Stimulated activated CD4-positive, alpha-beta T cell treated with anti-CD3 and anti-CD28 coated beads, Interleukin-12 subunit alpha, Interleukin-12 subunit beta, amount 100 ng/mL, for 4 hours (primary cell): ENCODE data around the gene LRRTM4.

ENCODE experiments used
- DNase-seq: peaks from one replicate; pipeline ENCODE4 v3.0.0-alpha.2; 2020

The LRRTM4 gene

DNA sequence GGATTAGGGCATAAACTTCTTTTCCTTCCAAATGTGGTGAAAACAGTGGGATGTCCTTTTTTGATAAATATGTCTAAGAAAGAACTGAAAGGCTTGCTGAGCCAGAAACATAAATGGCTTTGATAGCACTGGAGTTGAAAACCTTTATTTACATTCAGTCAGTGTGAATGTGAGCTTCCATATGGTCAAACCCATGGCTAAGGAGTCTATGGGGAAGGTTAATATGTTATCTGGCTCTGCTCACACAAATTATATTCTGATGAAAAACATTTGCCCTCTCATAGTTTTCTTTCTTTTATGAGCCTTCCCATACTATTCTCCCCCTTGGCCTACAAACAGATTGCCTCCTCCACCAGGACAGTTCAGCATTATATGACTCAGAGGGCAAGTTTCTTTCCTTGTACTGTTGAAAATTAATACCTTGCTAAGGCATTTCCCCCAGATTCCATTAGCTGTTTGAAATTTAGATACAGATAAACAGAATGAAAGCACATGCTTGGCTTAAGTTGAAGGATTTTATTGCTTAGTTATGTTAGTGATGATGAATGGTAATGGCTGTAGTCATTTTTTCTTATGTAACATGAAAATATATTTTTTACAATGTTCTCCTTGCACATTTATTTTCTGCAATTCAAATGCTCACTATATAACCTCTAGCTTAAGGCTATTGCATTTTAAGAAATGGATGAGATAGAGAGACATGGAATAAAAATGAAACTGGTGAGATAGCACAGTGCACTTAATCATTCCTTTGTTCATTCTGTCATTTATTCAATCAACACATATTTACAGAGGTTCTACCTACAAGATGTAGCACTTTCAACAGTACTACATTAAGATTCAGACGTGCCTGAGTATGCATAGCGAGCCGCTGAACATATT is 544.1 kb downstream of the LRRTM4 start:
- DNase-seq, result no peak

DNA sequence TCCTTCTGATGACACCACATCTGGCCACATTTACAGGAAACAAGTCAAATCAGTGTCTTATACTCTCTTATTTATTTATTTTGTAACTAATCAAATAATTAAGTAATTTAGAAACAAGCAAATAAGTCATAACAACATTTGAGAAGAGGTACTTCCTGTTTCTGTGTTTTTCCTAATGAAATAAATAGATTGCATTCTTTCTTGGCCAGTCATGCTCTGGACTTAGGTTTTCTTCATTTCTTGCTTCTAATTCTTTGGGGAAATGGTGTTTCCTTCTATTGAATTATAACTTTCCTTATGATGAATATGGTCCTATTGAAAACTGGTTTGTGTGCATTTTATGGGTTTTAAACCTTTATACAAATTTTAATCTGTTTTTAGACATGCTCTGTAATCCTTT is 546.4 kb downstream of the LRRTM4 start:
- no peak for DNase-seq

DNA sequence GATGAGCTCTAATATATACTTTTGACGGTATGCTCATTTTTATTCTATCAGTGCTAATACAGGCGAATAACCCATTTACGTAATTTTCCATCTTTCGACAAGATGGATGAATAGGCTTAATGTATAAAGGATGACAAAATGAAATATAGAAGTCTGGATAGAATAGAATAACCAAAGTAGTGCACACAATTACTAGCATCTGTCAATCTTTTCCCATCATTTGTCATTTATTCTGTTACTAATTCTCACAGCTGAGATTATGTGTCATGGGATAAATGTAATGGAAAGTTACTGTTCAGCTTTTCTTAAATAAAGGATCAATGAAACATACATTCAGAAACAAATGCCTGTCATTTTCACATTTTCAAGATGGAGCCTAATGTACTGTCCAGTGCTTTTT is 548.6 kb downstream of the LRRTM4 start:
- DNase-seq, result no peak

DNA sequence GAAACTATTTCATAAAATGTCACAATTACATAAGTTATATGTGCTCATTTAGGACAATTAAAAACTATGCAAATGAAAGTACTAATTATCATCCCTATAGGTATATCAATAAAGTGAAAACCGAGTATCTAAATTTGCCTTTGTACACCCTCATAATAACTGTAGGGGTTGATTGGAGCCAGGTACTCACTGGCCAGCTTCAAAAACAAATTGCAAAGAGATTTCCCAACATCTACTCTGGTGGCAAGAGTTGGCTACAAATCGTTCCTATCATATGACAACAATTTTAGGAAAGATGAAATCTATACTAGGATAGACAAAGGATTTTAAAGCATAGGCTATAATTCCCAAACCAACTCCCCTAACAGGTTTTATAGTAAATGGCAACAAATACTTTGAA is 556.4 kb downstream of the LRRTM4 start:
- no peak for DNase-seq

DNA sequence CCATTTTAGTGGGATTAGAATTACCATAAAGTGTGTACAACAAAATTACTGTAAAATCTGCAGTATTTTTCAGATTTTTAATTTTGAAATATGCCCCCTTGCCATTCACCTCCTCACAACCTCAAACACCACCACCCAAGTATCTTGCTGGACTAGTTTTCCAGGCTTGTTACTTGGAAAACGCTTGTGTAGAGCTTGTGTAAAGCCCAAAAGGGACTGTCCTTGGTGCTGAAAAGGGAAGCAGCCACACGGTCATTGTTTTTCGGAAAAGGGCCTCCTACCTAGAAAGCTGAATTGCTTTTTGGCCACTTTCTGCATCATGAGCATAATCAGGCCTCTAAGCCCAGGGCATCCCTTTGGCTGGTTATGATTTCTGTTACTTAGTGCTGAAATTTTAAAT is 563.4 kb downstream of the LRRTM4 start:
- DNase-seq, result no peak

DNA sequence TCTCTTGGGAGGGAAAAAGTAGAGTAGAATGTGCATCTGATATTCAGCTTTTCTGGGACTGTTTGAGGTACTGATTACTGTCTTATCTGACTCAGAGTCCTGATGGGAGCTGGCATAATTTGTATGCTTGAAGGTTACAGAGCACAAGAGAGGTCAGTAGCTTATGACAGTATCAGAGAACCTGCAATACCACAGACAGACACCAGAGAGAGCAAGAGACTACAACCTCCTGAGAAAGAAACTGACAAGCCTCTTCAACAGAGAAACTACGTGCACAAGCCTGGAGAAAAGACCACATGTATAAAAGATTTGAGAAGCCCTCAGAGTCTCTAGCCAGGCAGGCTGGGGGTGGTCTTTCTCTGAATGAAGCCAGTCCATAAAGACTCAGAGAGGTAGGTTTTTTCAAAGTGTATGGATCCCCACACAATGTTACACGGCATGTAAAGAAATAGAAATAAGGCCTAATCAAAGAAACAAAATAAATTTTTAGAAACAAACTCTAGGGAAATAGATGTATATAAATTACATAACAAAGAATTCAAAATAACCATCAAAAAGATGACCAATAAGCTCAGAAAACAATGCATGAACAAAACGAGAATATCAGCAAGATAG is 568.3 kb downstream of the LRRTM4 start:
- DNase-seq, result no peak

DNA sequence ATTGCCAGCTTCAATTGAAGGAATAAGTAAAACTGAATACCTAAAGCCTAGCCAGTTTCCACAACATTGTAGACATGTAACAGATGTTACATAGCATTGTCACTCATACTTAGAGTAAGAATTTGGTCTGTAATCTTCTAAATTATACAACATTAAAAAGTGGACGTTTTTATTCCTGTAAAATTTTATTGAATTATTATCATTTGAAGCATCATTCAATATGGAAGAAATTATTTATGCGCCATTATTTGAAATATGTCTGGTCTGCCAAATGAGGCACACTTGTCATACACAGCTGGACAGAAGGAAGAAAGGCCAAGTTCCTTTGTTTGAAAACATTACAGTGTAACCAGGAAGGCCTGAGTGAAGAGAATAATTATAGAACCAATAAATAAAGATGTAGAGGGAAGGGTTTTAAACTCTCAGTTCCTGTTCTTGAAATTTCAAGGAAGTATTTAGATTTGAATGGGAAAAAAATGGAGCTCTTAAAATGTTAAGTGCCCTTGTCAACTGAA is 575.5 kb downstream of the LRRTM4 start:
- no peak for DNase-seq

DNA sequence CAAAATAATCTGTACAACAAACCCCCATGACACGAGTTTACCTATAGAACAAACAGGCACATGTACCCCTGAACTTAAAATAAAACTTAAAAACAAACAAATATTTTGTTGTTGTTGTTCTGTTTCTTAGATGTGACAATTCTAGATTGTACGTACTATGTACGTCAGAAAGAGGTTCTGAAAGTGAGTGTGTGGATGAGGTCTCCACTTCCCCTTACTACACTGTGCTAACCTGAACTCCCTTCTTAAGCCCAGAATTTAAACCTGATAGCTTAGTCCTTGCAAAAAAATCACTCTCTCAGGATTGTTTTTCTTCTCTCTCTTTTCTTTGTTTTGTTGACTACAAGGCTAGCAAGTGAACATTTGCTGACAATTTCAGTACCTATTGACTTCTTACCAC is 581.6 kb downstream of the LRRTM4 start:
- no peak for DNase-seq

DNA sequence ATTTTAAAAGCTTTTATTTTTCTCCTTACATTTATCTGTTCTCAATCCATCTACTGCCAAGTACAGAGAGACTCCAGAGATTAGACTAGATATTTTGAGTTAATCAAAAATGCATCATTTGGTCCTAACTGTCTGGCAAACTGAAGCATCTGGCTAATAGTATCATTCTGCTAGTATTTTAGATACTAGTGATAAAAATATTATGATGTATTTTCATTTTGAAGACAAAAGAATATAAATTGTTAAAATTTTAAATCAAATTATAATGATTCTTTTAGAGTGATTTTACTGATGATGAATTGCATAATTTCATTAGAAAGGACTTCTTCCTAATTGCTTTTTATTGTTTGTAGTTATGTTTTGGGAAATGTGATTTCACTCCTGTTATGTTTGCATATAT is 584.0 kb downstream of the LRRTM4 start:
- DNase-seq, result no peak

DNA sequence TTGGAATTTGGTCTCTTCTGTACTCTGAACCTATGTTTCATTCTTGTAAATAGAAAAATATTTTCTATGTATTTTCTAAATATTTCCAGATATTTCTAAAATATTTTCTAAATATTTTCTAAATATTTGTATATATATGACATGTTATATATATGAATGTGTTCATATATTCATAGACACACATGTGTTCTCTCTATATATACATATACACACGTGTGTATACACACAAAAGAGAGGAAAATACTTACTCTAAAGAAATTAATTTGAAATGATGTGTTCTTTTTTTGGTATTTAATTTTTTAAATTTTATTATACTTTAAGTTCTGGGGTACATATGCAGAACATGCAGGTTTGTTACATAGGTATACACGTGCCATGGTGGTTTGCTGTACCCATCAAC is 589.6 kb downstream of the LRRTM4 start:
- no peak for DNase-seq

DNA sequence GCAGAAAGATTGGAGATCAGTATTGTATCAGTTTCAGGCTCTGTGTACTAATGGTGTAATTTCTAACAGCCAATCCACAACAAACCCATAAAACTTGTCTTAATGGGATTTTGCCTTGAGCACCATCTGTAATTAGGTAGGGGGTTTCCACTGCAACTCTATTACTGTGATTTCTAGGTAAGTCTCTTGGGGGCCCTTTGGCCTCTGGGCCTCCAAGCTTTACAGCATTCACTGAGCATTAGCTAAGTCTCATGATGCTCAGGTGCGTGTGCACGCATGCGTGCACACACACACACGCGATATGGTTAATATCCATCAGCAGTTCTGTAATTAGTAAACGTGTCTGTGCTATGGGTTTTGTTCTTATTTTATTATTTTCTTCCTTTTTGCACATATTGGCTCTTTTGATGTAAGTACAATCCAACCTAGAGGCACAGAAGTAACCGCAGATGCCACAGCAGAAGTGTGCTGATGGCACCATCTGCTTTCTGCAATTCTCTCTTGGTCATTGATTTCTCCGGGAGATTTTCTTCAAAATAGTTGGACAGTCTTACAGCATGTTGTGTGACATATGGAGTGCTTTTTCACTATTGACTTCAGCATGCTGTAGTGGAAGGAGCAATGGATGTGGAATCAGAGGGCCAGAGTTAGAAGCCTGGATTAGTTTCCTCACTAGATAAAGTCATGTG is 592.0 kb downstream of the LRRTM4 start:
- DNase-seq, result no peak

DNA sequence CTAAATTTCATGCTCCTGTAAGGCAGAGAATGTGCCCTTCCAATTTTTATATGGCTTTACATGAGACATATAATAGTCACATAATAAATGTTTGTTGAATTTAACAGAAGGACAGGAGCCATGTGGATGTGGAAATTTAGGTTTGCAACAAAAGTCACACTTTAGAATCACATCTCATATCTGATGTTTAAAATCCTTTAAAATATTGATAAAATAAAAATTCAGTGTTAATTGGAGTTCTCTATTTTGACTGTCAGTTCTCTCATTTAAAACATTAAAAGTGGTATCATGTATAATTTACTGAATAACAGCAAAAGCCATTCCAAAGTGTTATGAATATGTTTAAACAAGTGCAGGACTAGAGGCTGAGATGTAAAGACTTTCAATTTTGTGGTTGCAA is 594.1 kb downstream of the LRRTM4 start:
- no peak for DNase-seq

DNA sequence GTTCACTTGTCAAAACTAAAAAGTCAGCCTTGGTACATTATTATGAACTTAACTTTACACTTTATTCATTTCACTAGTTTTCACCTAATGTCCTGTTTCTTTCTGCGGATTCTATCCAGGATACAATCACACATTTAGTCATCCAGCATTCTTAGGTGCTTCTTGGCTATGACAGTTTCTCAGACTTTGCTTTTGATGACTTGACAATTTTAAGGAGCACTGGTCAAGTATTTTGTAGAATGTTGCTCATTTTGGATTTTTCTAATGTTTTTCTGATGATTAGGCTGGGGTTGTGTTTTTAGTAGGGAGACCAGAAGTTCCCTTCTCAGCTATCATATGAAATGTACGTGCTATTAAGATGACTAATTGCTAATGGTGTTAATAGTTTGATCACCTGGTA is 601.2 kb downstream of the LRRTM4 start:
- no peak for DNase-seq

DNA sequence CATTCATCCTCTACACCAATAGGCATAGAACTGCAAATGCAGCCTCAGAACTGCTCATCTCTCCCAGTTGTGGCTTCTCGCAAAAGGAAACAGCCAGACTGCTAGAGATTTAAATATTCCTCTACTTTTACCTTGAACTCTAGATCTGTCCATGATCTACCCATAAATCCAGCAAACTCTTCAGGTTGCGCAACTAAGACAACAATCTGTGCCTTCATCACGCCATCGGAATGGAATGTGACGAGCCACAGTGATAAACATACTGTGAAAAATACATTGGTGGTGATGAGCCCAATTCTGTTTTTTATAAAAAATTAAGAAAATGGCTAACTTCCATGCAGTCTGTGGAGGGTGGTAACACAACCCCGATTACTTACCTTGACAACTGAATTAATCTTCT is 626.7 kb downstream of the LRRTM4 start:
- no peak for DNase-seq

DNA sequence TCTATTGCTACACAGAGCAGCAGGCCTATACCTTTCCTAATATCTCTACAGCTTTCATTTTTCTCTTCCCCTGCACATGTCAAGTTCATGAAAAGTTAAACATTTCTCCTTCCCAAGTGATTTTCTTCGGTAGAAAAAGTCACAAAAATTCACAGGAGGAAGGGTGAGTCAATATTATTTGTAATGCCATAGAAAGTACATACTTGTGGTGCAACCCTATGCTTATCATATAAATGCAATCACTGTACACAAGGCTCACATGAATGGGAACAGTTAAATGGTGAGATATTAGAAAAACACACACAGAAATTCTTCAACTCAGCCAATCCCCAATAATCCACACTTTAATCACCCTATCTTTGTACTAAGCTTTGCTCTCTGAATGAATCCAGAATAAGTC is 651.6 kb downstream of the LRRTM4 start:
- no peak for DNase-seq

DNA sequence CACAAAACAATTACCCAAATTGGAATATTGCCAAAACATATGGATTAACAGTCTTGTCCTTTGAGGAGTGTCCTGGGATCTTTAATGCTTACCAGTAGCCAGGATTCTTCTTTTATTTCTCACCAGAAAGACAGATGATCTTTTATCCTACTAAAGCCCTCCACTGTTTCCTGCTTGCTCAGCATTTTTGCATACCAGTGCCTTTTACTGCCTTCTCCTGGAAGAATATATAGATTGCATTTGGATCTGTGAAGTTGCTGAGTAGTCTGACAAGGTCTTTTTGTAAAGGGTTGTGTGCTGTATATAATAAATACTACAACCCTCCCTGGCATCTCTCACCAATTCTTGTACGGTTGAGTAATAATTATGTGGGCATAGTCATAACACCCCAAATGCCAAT is 652.2 kb downstream of the LRRTM4 start:
- DNase-seq, result no peak

DNA sequence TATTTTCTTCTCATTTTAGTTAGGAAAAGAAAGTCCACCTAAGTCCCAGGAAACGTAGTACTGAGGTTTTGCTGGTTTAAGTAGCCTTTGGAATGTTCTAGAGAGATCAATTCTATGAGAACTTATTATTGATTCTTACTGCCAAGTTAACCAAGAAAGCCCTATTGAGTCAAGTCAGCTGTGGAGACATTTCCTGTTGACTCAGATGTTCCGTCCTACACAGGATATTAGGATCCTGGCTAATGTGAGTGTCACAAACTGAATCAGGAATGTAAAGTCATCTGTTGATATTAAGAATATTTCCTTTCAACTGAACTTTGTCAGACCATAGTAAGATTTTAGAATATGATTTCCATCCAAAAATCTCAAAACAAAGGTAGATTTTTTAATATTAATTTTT is 654.3 kb downstream of the LRRTM4 start:
- DNase-seq, result no peak

DNA sequence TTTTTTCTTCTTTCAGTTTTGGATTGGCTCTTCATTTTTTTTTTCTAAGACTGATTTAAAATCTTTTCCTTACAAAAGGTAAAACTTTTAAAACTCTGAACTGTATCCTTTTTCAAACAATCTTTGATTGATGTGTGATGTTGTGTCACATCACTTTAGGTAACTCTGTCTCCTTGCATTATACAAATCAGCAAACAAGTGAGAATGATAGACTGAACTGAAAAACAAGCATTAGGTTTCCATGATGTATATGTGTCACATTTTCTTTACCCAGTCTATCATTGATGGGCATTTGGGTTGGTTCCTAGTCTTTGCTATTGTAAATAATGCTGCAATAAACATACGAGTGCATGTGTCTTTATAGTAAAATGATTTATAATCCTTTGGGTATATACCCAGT is 655.7 kb downstream of the LRRTM4 start:
- no peak for DNase-seq

DNA sequence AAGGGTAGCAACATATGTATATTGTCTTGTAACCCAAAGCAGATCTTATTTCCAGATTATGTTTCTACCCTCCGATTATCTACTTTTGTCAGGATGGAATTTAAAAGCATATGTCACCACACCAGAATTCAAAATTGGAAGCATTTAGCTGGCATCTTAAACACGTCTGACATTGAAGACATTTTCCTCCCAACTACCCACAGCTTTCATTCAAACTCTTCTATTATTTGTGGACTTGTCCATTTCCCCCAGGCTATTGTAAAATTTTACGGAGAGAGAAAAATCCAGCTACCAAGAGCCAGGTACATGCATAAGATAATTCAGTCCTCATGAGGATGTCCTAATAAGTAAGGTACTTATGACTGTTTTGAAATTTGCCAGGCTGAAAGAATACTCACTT is 659.3 kb downstream of the LRRTM4 start:
- no peak for DNase-seq

DNA sequence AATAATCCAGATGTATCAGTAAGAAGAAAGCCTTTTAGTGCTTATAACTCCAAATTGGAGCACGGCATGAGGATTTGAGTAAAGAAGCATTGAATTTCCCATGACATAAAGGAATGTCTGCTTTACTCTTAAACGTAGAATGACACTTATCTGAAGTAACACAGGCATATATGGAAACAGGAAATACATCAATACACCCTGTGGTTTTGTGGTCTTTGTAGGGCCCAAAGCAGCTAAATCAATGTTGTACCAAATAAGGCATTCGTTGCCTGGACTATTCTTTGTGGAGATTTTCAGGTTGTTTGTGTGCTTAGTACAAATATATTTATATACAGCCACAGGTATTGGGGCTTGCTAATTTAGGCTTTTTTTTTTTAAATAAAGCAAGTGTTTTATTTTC is 660.5 kb downstream of the LRRTM4 start:
- DNase-seq, result no peak

DNA sequence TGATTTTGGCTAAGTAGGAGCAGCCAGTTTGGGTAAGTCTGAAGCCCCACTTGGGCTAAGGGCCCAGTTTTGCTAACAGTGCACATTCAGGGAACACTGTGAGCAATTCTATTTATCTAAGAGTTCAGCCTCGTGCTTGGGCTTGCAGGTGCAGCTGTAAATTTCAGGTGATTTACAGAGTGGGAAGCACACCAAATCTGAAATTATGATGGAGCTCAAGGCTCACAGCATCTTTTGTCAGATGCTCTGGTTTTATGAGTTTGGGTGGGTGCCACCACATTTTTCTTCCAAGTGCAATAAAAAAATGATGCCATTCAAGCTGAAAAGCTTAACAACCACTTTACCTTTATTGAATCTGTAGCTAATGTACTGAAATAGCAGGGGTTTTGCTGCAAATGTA is 671.2 kb downstream of the LRRTM4 start:
- DNase-seq, result no peak

DNA sequence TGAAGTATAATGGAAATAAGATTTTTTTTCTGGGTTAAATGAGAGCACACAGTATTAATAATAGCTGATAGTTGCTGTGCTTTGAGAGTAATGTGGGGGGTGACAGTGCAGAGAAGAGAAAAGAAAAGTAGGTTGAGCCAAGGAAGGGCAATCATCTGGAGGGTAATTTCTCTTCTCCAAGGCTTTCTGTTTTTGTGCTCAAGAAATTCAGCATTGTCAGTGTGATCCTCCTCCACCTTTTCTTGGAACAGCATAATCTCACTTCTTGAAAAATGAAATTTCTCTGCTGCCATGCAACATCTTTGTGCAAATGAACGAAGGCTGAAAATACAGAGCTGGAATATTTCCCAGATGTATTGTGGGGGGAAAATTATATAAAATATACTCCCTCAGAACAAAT is 673.1 kb downstream of the LRRTM4 start:
- no peak for DNase-seq

DNA sequence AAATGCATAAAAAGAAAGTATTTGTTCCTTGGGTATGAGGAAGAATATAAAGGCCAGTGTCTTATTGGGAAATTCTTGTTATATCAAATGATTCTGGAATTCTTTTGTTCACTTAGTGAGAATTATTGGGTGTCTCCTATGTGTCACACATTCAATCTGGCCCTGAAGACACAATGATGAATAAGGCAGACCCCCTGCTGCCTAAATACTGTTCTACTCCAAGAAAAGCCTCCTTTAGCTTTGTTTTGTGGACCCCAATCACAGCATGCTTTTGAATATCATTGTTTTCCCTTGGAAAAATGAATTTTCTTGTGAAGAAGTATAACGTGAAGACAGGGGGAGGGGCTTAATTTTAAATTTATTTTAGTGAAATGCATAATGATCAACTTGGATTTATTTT is 682.4 kb downstream of the LRRTM4 start:
- no peak for DNase-seq
